Measurements from ENCODE around the gene RABL6.
A peak's percentile ranks its signal among the peaks of the same experiment; 100 is the strongest.

GRCh38 chr9:136860529-136860928 is 52.8 kb downstream of the RABL6 start:
- TF ChIP-seq POLR2AphosphoS5 (IDR thresholded peaks at IDR 0.05; ENCODE audit: borderline replicate concordance, low read depth, low read length): 0 out of 2 replicates have a peak, but pooled peaks have one; percentile 23
- TF ChIP-seq EZH2 (IDR thresholded peaks at IDR 0.05): no peak
- TF ChIP-seq FOXP2 (optimal IDR thresholded peaks at IDR 0.05; ENCODE audit: control extremely low read depth, extremely low read length, insufficient read depth): no peak

Data from SK-N-MC (cell line).